GOT3 (cell line): ENCODE data around the gene RPTOR.
"Not testable (repeated sequence)": the region's sequence is repeated elsewhere in the genome, so short reads cannot be mapped to it uniquely, and the experiment has no call there.

Source experiments
- DNase-seq: peaks from one replicate; lab custom pipeline; 2025; ENCODE audit warnings: mixed read lengths; lab: John Stamatoyannopoulos, UW

Gene RPTOR

GRCh38 chr17:80513201-80513600 lies 31.4 kb upstream of the RPTOR start:
- no peak for DNase-seq

- no peak for DNase-seq
Observed at GRCh38 chr17:80513892-80514291, 30.7 kb upstream of the RPTOR start.

- no peak for DNase-seq
Observed at GRCh38 chr17:80516171-80516932, 28.3 kb upstream of the RPTOR start.

GRCh38 chr17:80517641-80518040 lies 27.0 kb upstream of the RPTOR start:
- no peak for DNase-seq

- no peak for DNase-seq
Observed at GRCh38 chr17:80518392-80518791, 26.2 kb upstream of the RPTOR start.

GRCh38 chr17:80519091-80519781 lies 25.4 kb upstream of the RPTOR start:
- no peak for DNase-seq

GRCh38 chr17:80520810-80521455 lies 23.7 kb upstream of the RPTOR start:
- no peak for DNase-seq

- DNase-seq, result no peak
Observed at GRCh38 chr17:80523054-80523744, 21.4 kb upstream of the RPTOR start.

- DNase-seq, result no peak
Observed at GRCh38 chr17:80523956-80524712, 20.5 kb upstream of the RPTOR start.

- no peak for DNase-seq
Observed at GRCh38 chr17:80526116-80526910, 18.3 kb upstream of the RPTOR start.

GRCh38 chr17:80527016-80527645 lies 17.5 kb upstream of the RPTOR start:
- DNase-seq, result no peak

GRCh38 chr17:80528536-80528935 lies 16.1 kb upstream of the RPTOR start:
- DNase-seq, result no peak

GRCh38 chr17:80529104-80529903 lies 15.3 kb upstream of the RPTOR start:
- no peak for DNase-seq

- DNase-seq, result no peak
Observed at GRCh38 chr17:80529904-80530292, 14.7 kb upstream of the RPTOR start.

GRCh38 chr17:80531400-80531799 lies 13.2 kb upstream of the RPTOR start:
- no peak for DNase-seq

- DNase-seq, result not testable (repeated sequence)
Observed at GRCh38 chr17:80537386-80537785, 7.3 kb upstream of the RPTOR start.

GRCh38 chr17:80538484-80538883 lies 6.2 kb upstream of the RPTOR start:
- DNase-seq, result no peak

GRCh38 chr17:80539022-80539641 lies 5.5 kb upstream of the RPTOR start:
- DNase-seq, result no peak

GRCh38 chr17:80545499-80545826 lies 825 bp downstream of the RPTOR start:
- DNase-seq, result no peak
